Measurements from ENCODE around the gene ARHGAP4.

The ARHGAP4 gene

DNA sequence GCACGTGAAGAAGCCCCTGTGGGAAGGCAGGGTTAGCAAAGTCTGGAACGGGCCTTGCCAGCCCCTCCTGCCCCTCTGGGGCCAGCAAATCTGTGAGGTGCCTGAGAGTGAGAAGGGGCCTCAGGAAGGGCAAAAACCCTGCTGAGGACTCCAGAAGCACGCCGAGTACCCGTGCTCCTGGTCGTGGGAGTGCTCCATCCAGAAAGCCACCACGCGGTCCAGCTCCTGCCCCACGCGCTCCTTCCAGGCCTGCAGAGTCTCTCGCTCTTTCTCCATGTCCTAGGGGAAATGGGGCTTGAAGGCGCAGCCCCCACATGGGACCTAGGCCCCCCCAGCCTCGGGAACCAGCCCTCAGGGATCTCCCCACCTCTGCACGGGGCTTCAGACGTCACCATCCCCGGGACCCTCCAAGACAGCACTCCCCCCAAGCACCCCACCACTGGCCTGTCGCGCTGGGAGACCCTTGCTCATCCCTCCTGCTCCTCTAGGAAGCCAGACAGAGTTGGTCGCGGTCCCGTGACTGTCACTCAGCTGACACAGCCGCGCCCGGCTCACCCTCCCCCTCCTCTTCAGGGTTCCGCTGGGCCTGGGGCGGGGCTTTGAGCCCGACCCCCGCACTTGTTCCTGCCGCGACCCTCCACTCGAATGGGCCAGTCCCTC lies 18.2 kb upstream of the ARHGAP4 start, which contains the start of gene RENBP:
TSS of gene RENBP (minus strand) at position 504 of the 660 bp plus-strand sequence. CDS start at position 471, 33 bp downstream.
- DNase-seq: peak; percentile 53

DNA sequence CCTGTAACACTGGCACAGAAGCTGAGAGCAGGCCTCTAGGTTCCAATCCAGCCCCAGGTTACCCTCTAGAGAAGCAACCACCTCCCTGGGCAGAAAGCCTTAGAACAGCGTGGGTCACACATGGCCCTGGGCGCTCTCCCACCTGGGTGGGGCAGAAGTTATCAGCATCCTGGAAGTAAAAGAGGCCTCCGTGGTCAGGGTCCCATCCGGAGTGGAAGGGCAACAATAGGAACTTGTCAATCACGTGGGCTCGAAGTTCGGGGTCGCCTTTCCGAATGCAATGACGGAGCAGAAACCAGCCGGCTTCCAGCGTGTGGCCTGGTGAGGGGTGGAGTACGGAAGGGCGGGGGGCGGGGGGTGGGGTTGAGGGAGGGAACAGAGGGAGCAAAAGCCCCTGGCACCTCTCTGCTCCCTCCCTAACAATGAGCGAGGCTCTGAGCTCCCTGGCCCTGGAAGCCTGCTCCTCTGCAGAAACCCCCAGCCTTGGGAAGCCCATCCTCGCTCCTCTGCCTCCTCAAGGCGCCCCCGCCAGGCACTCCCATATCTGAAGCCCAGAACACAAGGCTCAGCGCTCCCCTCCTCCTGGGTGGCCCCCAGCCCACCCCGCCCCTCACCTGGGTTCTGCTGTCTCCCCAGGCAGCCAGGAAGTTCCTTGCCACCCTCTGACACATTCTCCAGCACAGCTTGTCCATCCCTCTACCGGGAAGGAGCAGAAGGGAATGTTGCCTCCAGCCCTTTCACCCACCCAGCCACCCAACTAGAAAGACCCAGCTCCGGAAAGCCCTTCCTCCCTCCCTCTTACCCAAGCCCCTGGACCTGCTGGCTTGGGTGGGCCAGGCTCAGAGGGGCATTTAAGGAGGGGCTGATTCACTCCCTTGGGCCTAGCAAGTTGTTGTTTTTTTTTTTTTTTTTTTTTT lies 15.5 kb upstream of the ARHGAP4 start:
- no peak for DNase-seq

DNA sequence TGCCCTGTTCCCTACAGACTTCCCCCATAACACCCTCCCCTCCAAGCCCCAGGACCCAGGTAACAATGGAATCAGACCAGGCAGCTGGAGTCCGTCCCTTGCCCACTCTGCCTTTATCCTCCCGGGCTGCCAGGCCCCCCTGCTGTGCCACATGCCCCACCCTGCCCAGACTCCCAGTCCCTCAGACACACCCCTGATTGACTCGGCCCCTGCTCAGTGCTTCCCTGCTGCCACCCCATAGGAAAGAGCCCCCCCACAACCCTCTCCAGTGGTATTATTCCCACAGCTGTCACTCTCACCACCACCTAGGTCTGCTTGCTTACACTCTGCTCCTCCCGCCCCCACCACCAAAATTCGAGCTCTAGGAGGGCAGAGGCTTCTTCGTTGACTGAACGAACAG lies 13.5 kb upstream of the ARHGAP4 start:
- no peak for DNase-seq

DNA sequence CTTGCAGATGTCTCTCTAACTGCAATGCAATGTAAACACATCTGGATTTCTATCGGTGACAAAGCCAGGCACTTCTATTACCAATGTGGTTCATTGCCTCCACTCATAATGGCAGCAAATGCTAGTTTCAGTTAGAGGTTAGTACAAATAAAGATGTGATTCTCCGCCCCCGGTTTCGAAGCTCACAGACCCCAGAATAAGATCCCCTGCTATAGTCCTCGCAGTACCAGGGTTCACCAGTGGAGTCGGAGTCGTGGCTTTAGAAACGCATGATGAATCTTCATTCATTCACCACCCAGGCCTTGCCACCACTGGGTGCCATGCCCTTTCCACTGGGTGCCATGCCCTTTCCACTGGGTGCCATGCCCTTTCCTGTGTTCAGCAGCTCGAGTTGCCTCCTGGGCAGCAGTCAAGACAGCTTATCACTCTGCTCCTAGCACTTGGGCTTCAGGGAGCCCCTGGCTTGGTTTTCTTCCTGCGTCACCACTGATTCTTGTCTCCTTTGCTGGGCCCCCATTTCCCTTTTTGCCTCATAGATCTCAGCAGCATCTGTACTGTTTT lies 12.2 kb upstream of the ARHGAP4 start:
- DNase-seq: no peak

DNA sequence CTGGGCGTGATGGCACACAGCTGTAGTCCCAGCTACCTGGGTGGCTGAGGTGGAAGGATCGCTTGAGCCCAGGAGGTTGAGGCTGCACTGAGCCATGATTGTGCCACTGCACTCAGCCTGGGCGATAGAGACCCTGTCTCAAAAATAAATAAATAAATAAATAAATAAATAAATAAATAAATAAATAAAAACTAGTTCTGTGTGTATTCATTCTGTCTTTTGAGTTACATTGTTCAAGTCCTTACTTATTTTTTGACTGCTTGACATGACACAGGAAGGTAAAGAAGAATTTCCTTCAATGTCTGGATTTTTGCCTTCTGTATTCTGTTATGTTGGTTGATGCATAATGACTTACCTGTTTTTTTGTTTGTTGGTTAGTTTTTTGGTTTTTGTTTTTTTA lies 11.0 kb upstream of the ARHGAP4 start:
- DNase-seq: no peak

DNA sequence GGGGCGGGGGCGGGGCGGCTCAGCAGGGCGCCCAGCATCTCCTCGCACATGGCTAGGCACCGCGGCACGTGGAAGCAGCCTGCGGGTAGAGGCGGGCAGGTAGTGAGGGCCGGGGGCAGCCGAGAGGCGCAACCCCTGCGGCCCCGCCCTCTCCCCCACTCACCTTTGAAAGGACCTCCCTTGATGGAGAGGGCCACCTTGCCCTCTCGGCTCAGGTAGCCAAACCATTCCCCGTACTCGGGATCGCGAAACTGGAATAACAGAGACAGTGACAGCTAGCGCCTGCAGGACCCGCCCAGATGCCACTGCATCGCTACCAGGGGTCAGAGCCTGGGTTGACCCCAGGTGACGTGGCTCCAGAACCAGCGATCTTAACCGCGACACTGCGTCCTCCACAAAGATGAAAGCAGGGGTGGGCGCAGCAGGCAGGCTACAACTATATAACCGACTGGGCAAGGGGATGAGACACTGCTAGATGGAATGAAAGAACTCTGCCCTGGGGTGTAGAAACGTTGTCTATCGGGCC lies 9.3 kb upstream of the ARHGAP4 start:
- no peak for DNase-seq

DNA sequence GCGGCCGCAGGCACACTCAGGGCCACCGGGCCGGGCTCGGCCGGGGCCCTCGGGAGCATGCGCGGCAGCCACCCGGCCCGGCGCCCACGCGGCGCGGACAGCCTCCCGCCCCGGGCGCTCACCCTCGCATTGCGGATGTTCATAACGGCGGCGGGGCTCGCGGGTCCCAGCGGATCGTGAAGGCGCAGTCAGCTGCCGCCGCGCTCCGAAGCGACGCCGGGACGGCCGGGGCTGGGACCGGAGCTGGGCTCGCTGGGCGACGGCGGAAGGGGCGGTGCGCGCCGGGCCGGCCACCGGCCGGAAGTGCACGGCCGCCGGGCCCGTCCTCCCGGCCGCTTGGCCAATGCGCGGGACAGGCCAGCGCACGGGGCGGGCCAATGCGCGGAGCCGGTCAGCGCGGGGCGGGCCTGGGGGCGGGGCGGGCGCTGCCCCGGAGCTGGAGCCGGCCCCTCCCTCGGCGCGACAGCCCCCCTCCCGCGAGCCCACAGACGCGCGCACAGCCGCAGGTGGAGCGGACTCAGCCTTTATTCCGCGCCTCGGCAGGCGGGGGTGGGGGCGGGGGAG lies 8.8 kb upstream of the ARHGAP4 start, which contains the start of gene NAA10:
TSS of gene NAA10 (minus strand) at position 276 of the 564 bp plus-strand sequence. CDS start at position 143, 133 bp downstream.
- peak; percentile 66 for DNase-seq

DNA sequence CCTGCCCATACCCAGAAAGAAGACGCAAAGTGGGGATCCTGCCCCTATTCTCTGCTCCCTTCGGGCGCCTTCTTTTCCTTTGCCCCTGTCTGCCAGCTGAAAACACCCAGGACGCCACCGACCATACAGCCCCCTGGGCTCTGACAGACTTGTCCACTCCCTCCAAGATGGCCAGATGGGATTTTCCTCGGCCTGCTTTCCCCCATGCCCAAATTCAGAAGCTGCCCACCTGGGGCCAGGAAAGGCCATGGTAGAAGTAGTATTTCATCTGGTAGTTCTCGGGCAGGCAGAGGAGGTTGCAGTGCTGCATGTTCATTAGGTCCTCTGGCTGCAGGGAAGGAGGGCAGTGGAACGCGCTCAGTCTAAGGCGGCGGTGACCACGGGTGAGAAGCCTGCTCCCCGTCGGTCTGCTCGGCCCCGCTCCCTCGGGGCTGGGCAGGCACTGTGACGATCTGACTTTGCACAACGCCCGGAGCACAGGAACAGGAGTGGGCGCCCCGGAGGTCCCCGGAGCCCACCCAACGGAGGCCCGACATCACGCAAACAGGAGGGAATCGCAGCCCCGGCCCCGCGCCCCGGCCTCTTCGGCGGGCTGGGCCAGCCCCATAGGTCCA lies 8.2 kb upstream of the ARHGAP4 start:
- DNase-seq: no peak

DNA sequence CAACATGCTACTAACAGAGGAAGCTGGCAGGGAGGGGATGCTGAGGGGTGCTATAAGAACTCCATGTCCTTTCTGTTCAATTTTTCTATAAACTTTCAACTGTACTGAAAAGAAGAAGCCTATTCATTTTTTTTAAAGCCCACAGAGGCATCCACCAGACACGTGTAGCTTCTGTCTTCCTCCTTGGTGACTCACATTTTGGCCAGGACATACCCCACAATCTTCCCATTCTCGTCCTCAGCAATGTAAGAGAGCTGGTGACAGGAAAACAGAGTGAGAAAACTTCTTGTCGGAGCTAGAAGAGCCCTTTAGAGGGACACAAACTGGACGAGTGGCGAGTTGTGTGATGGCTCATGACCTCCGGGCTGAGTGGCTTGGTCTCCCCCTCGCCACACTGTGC lies 7.7 kb upstream of the ARHGAP4 start:
- no peak for DNase-seq

DNA sequence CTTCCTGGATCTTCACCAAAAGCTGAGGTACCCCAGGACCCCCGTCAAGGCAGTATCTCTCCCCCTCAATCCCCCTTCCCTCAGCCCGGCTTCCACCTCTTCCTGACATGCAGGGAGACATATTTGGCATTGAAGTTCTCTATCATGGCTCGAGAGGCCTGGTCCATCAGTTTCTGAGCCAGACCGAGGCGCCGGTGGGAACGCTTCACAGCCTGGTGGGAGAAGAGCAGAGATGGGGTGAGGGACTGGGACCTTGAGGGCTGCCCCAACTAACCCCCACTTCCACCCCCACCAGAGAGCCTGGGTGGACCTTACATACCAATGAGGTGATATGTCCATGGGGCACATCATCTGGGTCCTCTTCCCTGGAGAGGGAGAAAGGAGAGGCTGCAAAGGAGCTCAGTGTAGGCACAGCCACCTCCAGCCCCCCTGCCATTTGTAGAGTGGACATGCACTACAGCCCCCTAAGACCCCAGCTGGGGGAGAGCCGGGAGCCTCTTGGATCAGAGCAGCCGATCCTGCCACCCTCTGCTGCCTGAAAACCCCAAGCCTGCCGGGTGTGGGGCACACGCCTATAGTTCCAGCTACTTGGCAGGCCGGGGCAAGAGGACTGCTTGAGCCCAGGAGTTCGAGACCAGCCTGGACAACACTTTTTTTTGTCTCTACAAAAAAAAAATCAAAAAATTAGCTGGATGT lies 6.3 kb upstream of the ARHGAP4 start:
- DNase-seq: no peak

DNA sequence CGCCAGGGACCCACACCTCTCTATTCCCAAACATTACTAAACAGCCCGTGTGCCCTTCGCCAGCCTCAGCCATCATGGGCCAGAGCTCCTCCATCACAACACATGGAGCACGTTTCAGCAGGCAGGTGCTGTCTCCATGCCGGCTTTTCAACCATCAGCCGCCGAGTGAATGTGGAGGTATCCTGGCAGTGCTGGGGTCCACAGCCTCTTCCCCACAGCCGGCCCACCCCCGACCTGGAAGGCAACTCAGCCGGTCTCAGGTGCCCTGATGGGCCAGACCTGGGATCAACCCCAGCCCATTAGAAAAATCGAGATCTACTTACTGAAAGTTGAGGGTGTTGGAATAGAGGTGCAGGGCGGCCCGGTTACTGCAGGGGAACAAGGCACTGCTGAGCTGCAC lies 5.7 kb upstream of the ARHGAP4 start:
- DNase-seq: no peak

DNA sequence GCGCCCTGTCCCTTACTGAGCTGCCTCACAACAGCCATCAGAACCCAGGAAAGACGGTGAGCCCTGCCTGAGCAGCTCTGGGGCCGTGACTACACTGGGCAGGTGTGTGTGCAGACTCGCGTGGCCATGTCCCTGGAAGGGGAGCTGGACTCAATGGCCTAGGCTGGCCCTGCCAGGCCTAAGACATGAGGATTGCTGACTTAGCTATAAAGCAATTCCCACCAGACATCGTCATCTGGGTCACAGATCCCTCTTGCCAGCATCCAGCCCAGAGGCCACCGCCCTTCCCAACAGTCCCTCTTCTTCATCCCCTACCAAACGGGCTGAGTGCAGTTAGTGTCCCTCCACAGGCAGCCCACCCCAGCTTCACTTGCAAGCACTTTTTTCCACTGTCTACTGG lies 5.1 kb upstream of the ARHGAP4 start:
- DNase-seq: no peak

DNA sequence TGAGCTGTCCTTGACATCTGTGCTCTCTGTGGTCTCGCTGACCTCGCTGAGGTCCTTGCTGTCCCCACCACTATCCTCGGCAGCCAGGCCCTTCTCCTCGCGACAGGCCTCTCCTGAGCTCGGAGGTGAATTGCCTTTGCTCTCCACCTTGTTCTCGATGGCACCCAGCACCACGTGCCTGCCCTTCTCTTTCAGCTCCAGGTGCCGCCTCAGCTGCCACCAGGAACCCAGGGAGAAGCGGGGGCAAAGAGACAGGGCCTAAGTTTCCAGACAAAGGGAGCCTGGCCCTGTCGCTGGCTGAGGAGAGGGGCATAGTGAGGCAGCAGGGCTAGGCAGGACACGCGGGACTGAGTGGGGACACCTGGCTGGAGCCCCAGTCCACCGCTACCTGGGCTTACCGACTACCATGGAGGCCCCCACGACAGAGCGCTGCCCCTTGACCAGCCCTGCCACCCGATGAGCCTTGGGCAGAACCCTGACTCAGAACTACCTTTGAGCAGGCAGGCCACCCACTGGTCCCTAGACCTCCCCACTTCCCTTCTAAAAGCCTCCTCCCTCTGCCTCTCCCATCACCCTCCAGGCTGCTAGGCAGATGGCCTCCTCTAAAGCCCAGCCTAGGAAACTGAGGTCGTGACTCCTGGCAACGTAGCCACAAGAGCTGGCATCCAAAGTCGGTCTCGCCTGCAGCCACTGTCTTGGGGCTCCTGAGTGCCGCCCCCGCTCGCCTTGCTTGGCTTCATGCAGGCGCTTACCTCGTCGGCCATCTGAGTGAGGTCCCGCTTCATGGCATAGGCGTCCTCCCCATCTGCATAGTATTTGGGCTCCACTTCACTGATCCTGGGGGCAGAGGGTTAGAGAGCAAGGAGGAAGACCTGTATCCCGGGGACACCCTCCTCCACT lies 4.2 kb upstream of the ARHGAP4 start:
- DNase-seq: no peak

DNA sequence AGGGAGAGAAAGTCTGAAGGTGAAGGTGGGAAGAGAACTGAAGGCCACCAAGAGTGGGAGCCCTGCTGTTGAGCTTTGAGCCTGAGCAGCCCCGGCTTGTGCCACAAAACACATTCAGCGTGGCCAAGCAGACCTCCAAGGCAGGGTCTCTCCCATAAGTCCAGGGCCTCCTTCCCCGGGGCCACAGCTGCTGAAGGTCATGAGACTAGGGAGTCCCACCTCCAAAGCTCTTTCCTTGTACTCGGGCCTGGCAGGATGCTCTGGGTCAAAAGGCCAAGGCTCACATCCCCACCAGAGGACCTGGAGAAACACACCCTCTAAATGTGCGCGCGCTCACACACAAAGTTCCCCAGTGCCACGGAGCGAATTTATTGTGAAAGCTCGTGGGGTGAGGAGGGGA lies 3.5 kb upstream of the ARHGAP4 start:
- DNase-seq: no peak

DNA sequence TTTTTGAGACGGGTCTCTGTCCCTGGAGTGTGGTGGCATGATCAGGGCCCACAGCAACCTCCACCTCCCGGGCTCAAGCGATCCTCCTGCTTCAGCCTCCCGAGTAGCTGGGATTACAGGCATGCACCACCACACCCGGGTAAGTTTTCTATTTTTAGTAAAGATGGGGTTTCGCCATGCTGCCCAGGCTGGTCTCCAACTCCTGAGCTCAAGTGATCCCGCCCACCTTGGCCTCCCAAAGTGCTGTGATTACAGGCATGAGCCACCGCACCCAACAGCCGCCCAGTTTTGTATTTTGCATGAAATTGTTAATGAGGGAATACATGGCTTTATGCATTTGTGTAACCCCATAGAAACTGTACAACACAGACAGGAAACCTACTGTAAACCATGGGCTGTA lies 2.8 kb upstream of the ARHGAP4 start:
- no peak for DNase-seq

DNA sequence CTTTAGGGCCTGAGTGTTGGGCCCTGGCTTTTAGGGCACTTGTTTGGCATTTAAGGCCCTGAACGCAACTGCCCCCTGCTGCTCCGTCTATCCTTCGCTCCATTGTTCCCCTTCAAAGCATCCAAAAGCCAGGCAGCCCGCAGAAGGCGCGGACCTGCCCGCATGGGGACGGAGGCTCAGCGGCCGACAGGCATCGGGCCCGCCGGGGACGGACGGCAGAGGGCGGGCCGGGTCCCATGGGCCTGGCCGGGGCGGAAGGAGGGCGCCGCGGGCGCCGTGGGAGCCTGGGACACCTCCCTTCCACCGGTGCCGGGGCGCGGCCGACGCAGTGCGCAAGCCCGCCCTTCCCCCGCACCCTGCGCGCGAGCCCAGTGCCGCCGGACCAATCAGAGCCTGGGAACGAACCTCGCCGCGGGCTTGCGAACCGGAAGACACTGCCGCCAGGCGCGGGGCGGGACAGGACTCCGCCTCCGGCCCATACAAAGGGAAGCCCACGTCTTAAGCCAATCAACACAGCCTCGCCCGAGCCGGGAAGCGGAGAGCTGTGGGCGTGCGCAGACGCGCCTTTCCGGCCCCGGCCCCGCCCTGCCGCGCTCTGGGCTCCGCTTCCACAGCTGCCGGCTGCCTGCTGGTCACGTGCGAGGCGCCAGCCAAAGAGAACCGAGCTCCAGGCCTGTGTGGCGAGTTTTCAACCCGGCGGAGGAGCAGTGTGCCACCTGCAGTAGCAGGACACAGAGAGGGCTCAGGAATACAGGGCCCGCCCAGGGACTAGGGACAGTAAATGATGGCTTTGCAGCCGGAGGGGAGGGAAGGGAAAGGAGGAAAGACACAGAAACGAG lies 2.1 kb upstream of the ARHGAP4 start:
- peak; percentile 92 for DNase-seq

DNA sequence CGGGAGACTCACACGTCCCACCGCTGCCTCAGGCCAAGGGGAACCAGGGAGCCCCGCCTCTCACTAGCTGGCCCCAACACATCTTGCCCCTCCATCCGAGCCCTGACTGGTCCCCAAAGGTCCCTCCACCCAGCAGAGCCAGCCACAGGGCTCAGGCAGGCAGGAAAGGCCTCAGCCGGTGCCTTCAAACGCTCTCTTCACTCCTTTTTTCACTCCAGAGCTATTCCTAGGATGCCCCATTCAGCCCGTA lies 1.5 kb upstream of the ARHGAP4 start:
- DNase-seq: no peak

DNA sequence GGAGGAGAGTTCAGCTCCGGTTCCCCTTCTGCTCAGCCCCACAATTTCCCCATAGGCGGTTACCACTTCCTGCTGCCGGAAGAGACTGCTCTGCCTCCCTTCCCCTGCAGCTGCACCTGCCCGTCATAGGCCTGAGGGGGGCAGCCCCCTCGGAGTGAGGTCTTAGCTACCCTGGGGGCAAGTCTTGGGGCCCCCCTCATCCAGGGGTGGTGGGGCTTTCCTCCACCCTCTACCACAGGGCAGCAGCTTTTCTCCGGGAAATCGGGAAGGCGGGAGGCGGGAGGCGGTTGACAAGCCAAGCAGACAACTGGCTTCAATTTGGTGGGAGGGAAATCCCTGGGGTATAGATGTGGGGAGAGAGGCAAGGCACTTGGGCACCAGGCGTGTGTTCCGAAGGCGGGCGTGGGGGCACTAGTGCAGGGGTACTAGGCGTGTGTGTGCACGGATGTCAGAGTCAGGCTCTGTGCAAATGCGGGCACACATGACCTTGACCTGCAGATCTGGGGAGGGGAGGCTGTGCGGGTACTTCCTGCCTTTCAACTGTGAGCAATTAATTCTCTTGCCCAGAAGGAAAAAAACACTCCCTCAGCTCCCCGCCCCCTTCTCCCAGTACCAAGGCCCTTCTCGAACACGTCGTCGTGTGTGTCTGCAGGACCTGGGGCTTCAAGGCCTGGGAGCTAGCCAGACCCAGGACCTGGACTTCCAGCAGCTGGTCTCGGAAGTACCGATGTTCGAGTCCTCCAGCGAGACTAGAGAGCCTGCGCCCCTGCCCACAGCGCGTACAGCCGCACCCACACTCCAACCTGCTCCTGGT lies 1.0 kb upstream of the ARHGAP4 start:
- DNase-seq: peak; percentile 67

DNA sequence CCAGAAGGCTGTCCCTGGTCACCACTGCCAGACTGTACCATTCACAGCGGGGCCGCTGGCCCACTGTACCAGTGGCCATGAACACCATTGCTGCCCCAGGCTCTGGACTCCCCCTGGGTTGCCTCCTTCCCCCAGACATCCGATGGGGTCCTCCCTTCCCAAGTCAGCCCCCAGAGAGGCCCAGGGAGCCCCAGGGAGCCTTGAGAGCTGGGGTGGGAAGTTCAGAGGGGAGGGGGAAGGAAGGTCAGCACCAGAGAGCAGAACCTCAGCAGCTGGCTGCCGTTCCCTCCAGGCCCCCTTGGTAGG lies 441 bp upstream of the ARHGAP4 start:
- DNase-seq: no peak

DNA sequence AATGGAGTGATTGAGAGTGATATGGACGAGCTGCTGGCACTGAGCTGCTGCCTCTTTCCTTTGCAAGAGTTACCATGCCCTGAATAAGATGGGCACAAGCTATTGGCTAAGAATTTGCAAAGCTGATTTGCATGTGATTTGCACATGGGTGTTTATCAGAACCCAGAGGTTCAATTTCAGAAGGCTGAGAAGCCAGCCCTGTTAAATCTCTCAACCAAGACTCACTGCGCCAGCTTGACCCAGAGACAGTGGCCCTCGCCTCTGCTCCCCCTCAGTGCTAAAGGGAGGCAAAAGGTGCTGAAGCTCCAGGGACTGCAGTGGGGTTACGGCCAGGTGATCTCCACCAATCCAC lies 701 bp downstream of the ARHGAP4 start:
- DNase-seq: no peak
